WTC11 (cell line): ENCODE results near the gene SOCS6. TPM values are rescaled to one million over a fixed set of nuclear protein-coding genes. Genes with fewer than 3 reads are reported as not detected.

Experiments used
- ATAC-seq: fragments of 200-7000 bp; cut with Tn5 transposase; 2 replicates; pipeline ENCODE4 v1.10.0; 2021; ENCODE audit warnings: mild to moderate bottlenecking, moderate library complexity
- CTCF ChIA-PET: fragments of 300-600 bp; sonication (Branson Sonifier 250); formaldehyde crosslinking; loops from one replicate; lab custom pipeline; 2021; ENCODE audit warnings: antibody characterized with exemption; lab: Charles Lee
- POLR2A ChIA-PET: fragments of 350-600 bp; sonication (Branson Sonifier 250); formaldehyde crosslinking; loops from one replicate; lab custom pipeline; 2021; ENCODE audit warnings: antibody characterized with exemption; lab: Charles Lee
- DNase-seq: peaks from one replicate; pipeline ENCODE4 v3.0.0; 2021; ENCODE audit warnings: low spot score
- H3K27ac Mint-ChIP-seq: 2 replicates; pipeline ENCODE4 v1.8.0; 2021; ENCODE audit warnings: mixed read lengths
- H3K27me3 Mint-ChIP-seq: 2 replicates; pipeline ENCODE4 v1.8.0; 2021; ENCODE audit warnings: low read depth, mild to moderate bottlenecking, moderate library complexity, mixed read lengths
- H3K36me3 Mint-ChIP-seq: 2 replicates; pipeline ENCODE4 v1.8.0; 2021; ENCODE audit warnings: mixed read lengths
- H3K4me1 Mint-ChIP-seq: 2 replicates; pipeline ENCODE4 v1.8.0; 2022; ENCODE audit warnings: mixed read lengths
- H3K4me3 Mint-ChIP-seq: 2 replicates; pipeline ENCODE4 v1.8.0; 2021; ENCODE audit warnings: mild to moderate bottlenecking, moderate library complexity, mixed read lengths
- H3K9me3 Mint-ChIP-seq: 2 replicates; pipeline ENCODE4 v1.8.0; 2021; ENCODE audit warnings: mixed read lengths
- ATF3 ChIP-seq: sonication (generic); formaldehyde crosslinking; conservative IDR thresholded peaks from 2 replicates; pipeline ENCODE4 v1.8.1; 2022; ENCODE audit warnings: mild to moderate bottlenecking, missing genetic modification reagents
- CREB1 ChIP-seq: sonication (generic); formaldehyde crosslinking; IDR thresholded peaks from 2 replicates; pipeline ENCODE4 v1.8.0; 2023; ENCODE audit warnings: mild to moderate bottlenecking, missing genetic modification reagents
- ELF4 ChIP-seq: sonication (generic); formaldehyde crosslinking; IDR thresholded peaks from 2 replicates; pipeline ENCODE4 v1.8.1; 2022; ENCODE audit warnings: low read depth, mild to moderate bottlenecking, moderate library complexity, missing genetic modification reagents
- GRHL2 ChIP-seq: fragments of 250-450 bp; sonication (Bioruptor Pico); IDR thresholded peaks from 2 replicates; pipeline ENCODE4 v1.8.0; 2022; ENCODE audit warnings: mild to moderate bottlenecking, moderate library complexity; ENCODE audit not compliant: insufficient replicate concordance, severe bottlenecking
- IRF2 ChIP-seq: sonication (generic); formaldehyde crosslinking; IDR thresholded peaks from 2 replicates; pipeline ENCODE4 v1.8.0; 2022; ENCODE audit warnings: low read depth, missing genetic modification reagents, borderline replicate concordance
- JAZF1 ChIP-seq: fragments of 250-450 bp; sonication (Bioruptor Pico); IDR thresholded peaks from 2 replicates; pipeline ENCODE4 v1.9.0; 2021; ENCODE audit warnings: moderate library complexity, mild to moderate bottlenecking, inconsistent platforms
- JUN ChIP-seq: sonication (generic); formaldehyde crosslinking; IDR thresholded peaks from 2 replicates; pipeline ENCODE4 v1.8.0; 2023; ENCODE audit warnings: mild to moderate bottlenecking, missing genetic modification reagents
- KAT7 ChIP-seq: sonication (generic); formaldehyde crosslinking; IDR thresholded peaks from 2 replicates; pipeline ENCODE4 v1.8.1; 2023; ENCODE audit warnings: missing genetic modification reagents, mild to moderate bottlenecking, borderline replicate concordance
- MYBL2 ChIP-seq: sonication (generic); formaldehyde crosslinking; IDR thresholded peaks from 2 replicates; pipeline ENCODE4 v1.8.1; 2023; ENCODE audit warnings: mild to moderate bottlenecking, moderate library complexity, missing genetic modification reagents
- NFATC4 ChIP-seq: fragments of 250-450 bp; sonication (Bioruptor Pico); IDR thresholded peaks from 2 replicates; pipeline ENCODE4 v1.9.0; 2021; ENCODE audit warnings: mild to moderate bottlenecking
- NFYB ChIP-seq: sonication (generic); formaldehyde crosslinking; conservative IDR thresholded peaks from 2 replicates; pipeline ENCODE4 v1.8.0; 2022; ENCODE audit warnings: low read depth, missing genetic modification reagents
- NR3C1 ChIP-seq: sonication (generic); formaldehyde crosslinking; conservative IDR thresholded peaks from 2 replicates; pipeline ENCODE4 v1.8.1; 2023; ENCODE audit warnings: low read depth, mild to moderate bottlenecking, missing genetic modification reagents
- PRDM15 ChIP-seq: sonication (generic); formaldehyde crosslinking; IDR thresholded peaks from 2 replicates; pipeline ENCODE4 v1.8.0; 2022; ENCODE audit warnings: missing genetic modification reagents
- PRRX2 ChIP-seq: fragments of 250-450 bp; sonication (Bioruptor Pico); IDR thresholded peaks from 2 replicates; pipeline ENCODE4 v1.8.0; 2021; ENCODE audit warnings: mild to moderate bottlenecking
- TP53 ChIP-seq: sonication (generic); formaldehyde crosslinking; IDR thresholded peaks from 2 replicates; pipeline ENCODE4 v1.8.1; 2023; ENCODE audit warnings: mild to moderate bottlenecking, missing genetic modification reagents
- USF1 ChIP-seq: sonication (generic); formaldehyde crosslinking; IDR thresholded peaks from 2 replicates; pipeline ENCODE4 v1.8.0; 2022; ENCODE audit warnings: mild to moderate bottlenecking, missing genetic modification reagents
- ZBTB21 ChIP-seq: sonication (generic); formaldehyde crosslinking; IDR thresholded peaks from 2 replicates; pipeline ENCODE4 v1.8.1; 2023; ENCODE audit warnings: mild to moderate bottlenecking, missing genetic modification reagents, borderline replicate concordance
- ZMAT4 ChIP-seq: fragments of 250-450 bp; sonication (Bioruptor Pico); IDR thresholded peaks from 2 replicates; pipeline ENCODE4 v1.9.0; 2021; ENCODE audit warnings: mild to moderate bottlenecking
- ZNF219 ChIP-seq: sonication (generic); formaldehyde crosslinking; IDR thresholded peaks from 2 replicates; pipeline ENCODE4 v1.8.0; 2023; ENCODE audit warnings: missing genetic modification reagents, mild to moderate bottlenecking, borderline replicate concordance
- ZNF232 ChIP-seq: sonication (generic); formaldehyde crosslinking; IDR thresholded peaks from 2 replicates; pipeline ENCODE4 v1.8.0; 2022; ENCODE audit warnings: mild to moderate bottlenecking, missing genetic modification reagents
- ZNF396 ChIP-seq: fragments of 250-450 bp; sonication (Bioruptor Pico); IDR thresholded peaks from 2 replicates; pipeline ENCODE4 v1.8.0; 2021; ENCODE audit warnings: mild to moderate bottlenecking, moderate library complexity, borderline replicate concordance
- ZNF416 ChIP-seq: fragments of 250-450 bp; sonication (Bioruptor Pico); IDR thresholded peaks from 2 replicates; pipeline ENCODE4 v1.9.0; 2021; ENCODE audit warnings: mild to moderate bottlenecking, inconsistent platforms
- total RNA-seq: library from RNA; stranded (reverse); gene quantifications from 3 replicates; pipeline ENCODE4 v1.2.3, GENCODE V29; 2021

The SOCS6 gene
- total RNA-seq, 1 experiment from 2014 or later = 16.5 TPM

- no peak for TF ChIP-seq ATF3 (CRISPR knock-in tag)
- TF ChIP-seq ZNF396 (CRISPR knock-in tag) = no peak
- TF ChIP-seq PRDM15 (CRISPR knock-in tag) = no peak
- no peak for TF ChIP-seq ZNF416 (CRISPR knock-in tag)
- no peak for TF ChIP-seq NFYB (CRISPR knock-in tag)
- TF ChIP-seq ELF4 (CRISPR knock-in tag) = no peak
- TF ChIP-seq KAT7 (CRISPR knock-in tag) = no peak
- TF ChIP-seq USF1 = no peak
- TF ChIP-seq ZBTB21 = no peak
- TF ChIP-seq JUN (CRISPR knock-in tag) = no peak
- no peak for TF ChIP-seq JAZF1 (CRISPR knock-in tag)
Measured at GRCh38 chr18:70293166-70293565, 4.3 kb downstream of the SOCS6 start (continued).

GRCh38 chr18:70294471-70295191, 5.8 kb downstream of the SOCS6 start:
- no peak for ATAC-seq
- TF ChIP-seq NFATC4 (CRISPR knock-in tag) (no peak), MYBL2 (CRISPR knock-in tag) (no peak), ZMAT4 (CRISPR knock-in tag) (no peak), NR3C1 (CRISPR knock-in tag) (no peak), NFYB (CRISPR knock-in tag) (no peak), IRF2 (CRISPR knock-in tag) (no peak), GRHL2 (no peak), ZNF232 (CRISPR knock-in tag) (no peak), TP53 (CRISPR knock-in tag) (no peak), ZNF219 (no peak), CREB1 (CRISPR knock-in tag) (no peak), PRRX2 (CRISPR knock-in tag) (no peak)
- Mint-ChIP-seq H3K4me3 (no peak overlapping the region), H3K27ac (no peak overlapping the region), H3K9me3 (no peaks in the 10 kb centered on the region), H3K27me3 (no peaks in the 10 kb centered on the region), H3K4me1 (peaks cover 64% of the 10 kb centered on the region), H3K36me3 (no peaks in the 10 kb centered on the region)
- ChIA-PET POLR2A (no interaction called here), CTCF (interaction anchor here (0.5 kb wide), 1 partner anchor 139 kb away, joined by 7 read pairs; no protein-coding TSS in a partner anchor)
- DNase-seq = no peak
